ENCODE measurements around the gene MAGI1.

MAGI1 gene

GRCh38 chr3:66014056-66014455 lies 24.7 kb downstream of the MAGI1 start:
- DNase-seq (ENCODE audit: low read depth in 3 of 3), result no peak

GRCh38 chr3:66012711-66013110 lies 26.0 kb downstream of the MAGI1 start:
- no peak for DNase-seq (ENCODE audit: low read depth in 3 of 3)

GRCh38 chr3:66010739-66011655 lies 27.7 kb downstream of the MAGI1 start:
- no peak for DNase-seq (ENCODE audit: low read depth in 3 of 3)

- no peak for DNase-seq (ENCODE audit: low read depth in 3 of 3)
Observed at GRCh38 chr3:66010348-66010738, 28.4 kb downstream of the MAGI1 start.

GRCh38 chr3:66004244-66004643 lies 34.5 kb downstream of the MAGI1 start:
- no peak for DNase-seq (ENCODE audit: low read depth in 3 of 3)

GRCh38 chr3:66001626-66002025 lies 37.1 kb downstream of the MAGI1 start:
- no peak for DNase-seq (ENCODE audit: low read depth in 3 of 3)

- DNase-seq (ENCODE audit: low read depth in 3 of 3), result no peak
Observed at GRCh38 chr3:66000506-66000905, 38.2 kb downstream of the MAGI1 start.

GRCh38 chr3:65999606-66000005 lies 39.1 kb downstream of the MAGI1 start:
- no peak for DNase-seq (ENCODE audit: low read depth in 3 of 3)

GRCh38 chr3:65996589-65996988 lies 42.1 kb downstream of the MAGI1 start:
- no peak for DNase-seq (ENCODE audit: low read depth in 3 of 3)

GRCh38 chr3:65995515-65995914 lies 43.2 kb downstream of the MAGI1 start:
- no peak for DNase-seq (ENCODE audit: low read depth in 3 of 3)

- DNase-seq (ENCODE audit: low read depth in 3 of 3), result no peak
Observed at GRCh38 chr3:65995030-65995429, 43.7 kb downstream of the MAGI1 start.

- no peak for DNase-seq (ENCODE audit: low read depth in 3 of 3)
Observed at GRCh38 chr3:65993134-65993900, 45.4 kb downstream of the MAGI1 start.

- no peak for DNase-seq (ENCODE audit: low read depth in 3 of 3)
Observed at GRCh38 chr3:65992106-65992505, 46.6 kb downstream of the MAGI1 start.

- no peak for DNase-seq (ENCODE audit: low read depth in 3 of 3)
Observed at GRCh38 chr3:65988411-65989180, 50.1 kb downstream of the MAGI1 start.

GRCh38 chr3:65986285-65986684 lies 52.4 kb downstream of the MAGI1 start:
- no peak for DNase-seq (ENCODE audit: low read depth in 3 of 3)

GRCh38 chr3:65984975-65985374 lies 53.7 kb downstream of the MAGI1 start:
- DNase-seq (ENCODE audit: low read depth in 3 of 3), result no peak

- no peak for DNase-seq (ENCODE audit: low read depth in 3 of 3)
Observed at GRCh38 chr3:65983100-65983499, 55.6 kb downstream of the MAGI1 start.

GRCh38 chr3:65979731-65980130 lies 59.0 kb downstream of the MAGI1 start:
- DNase-seq (ENCODE audit: low read depth in 3 of 3), result no peak

GRCh38 chr3:65979162-65979561 lies 59.6 kb downstream of the MAGI1 start:
- DNase-seq (ENCODE audit: low read depth in 3 of 3), result no peak

- DNase-seq (ENCODE audit: low read depth in 3 of 3), result no peak
Observed at GRCh38 chr3:65978116-65978515, 60.6 kb downstream of the MAGI1 start.

GRCh38 chr3:65975032-65975431 lies 63.7 kb downstream of the MAGI1 start:
- no peak for DNase-seq (ENCODE audit: low read depth in 3 of 3)

GRCh38 chr3:65974509-65974908 lies 64.2 kb downstream of the MAGI1 start:
- DNase-seq (ENCODE audit: low read depth in 3 of 3), result no peak
